HEK293 (cell line): Measurements from ENCODE around the gene PKNOX2.

Experiments
- BCL11A ChIP-seq: fragments of 450-650 bp; formaldehyde crosslinking; IDR thresholded peaks from 2 replicates; pipeline ENCODE4 v1.5.1; 2016; ENCODE audit warnings: low read depth, missing biosample characterization, missing genetic modification characterization
- EGR2 ChIP-seq: fragments of 450-650 bp; formaldehyde crosslinking; IDR thresholded peaks from 2 replicates; pipeline ENCODE4 v1.5.1; 2016; ENCODE audit warnings: low read depth, missing biosample characterization, missing genetic modification characterization
- GFI1B ChIP-seq: fragments of 450-650 bp; formaldehyde crosslinking; IDR thresholded peaks from 2 replicates; pipeline ENCODE4 v1.5.1; 2016; ENCODE audit warnings: missing biosample characterization, missing genetic modification characterization
- MYNN ChIP-seq: fragments of 450-650 bp; formaldehyde crosslinking; IDR thresholded peaks from 2 replicates; pipeline ENCODE4 v1.5.1; 2016; ENCODE audit warnings: missing biosample characterization, missing genetic modification characterization, borderline replicate concordance
- PRDM2 ChIP-seq: fragments of 450-650 bp; formaldehyde crosslinking; IDR thresholded peaks from 2 replicates; pipeline ENCODE4 v1.5.1; 2016; ENCODE audit warnings: missing biosample characterization, missing genetic modification characterization, borderline replicate concordance
- REST ChIP-seq: fragments of 450-650 bp; formaldehyde crosslinking; IDR thresholded peaks from 2 replicates; pipeline ENCODE4 v1.5.1; 2016; ENCODE audit warnings: missing biosample characterization, missing genetic modification characterization
- ZBTB21 ChIP-seq: fragments of 450-650 bp; formaldehyde crosslinking; IDR thresholded peaks from 2 replicates; pipeline ENCODE4 v1.5.1; 2017; ENCODE audit warnings: missing biosample characterization, missing genetic modification characterization
- ZBTB49 ChIP-seq: fragments of 450-650 bp; formaldehyde crosslinking; IDR thresholded peaks from 2 replicates; pipeline ENCODE4 v1.5.1; 2016; ENCODE audit warnings: missing biosample characterization, missing genetic modification characterization, low read depth
- ZNF10 ChIP-seq: fragments of 450-650 bp; formaldehyde crosslinking; IDR thresholded peaks from 2 replicates; pipeline ENCODE4 v1.5.1; 2017; ENCODE audit warnings: missing biosample characterization, missing genetic modification characterization
- ZNF148 ChIP-seq: fragments of 450-650 bp; formaldehyde crosslinking; IDR thresholded peaks from 2 replicates; pipeline ENCODE4 v1.5.0; 2017; ENCODE audit warnings: missing biosample characterization, missing genetic modification characterization, borderline replicate concordance
- ZNF223 ChIP-seq: fragments of 450-650 bp; formaldehyde crosslinking; IDR thresholded peaks from 2 replicates; pipeline ENCODE4 v1.5.1; 2016; ENCODE audit warnings: missing biosample characterization, missing genetic modification characterization
- ZNF394 ChIP-seq: fragments of 450-650 bp; formaldehyde crosslinking; IDR thresholded peaks from 2 replicates; pipeline ENCODE4 v1.5.1; 2016; ENCODE audit warnings: missing biosample characterization, missing genetic modification characterization, mild to moderate bottlenecking, moderate library complexity, borderline replicate concordance
- ZNF423 ChIP-seq: fragments of 450-650 bp; formaldehyde crosslinking; IDR thresholded peaks from 2 replicates; pipeline ENCODE4 v1.5.1; 2016; ENCODE audit warnings: missing biosample characterization, missing genetic modification characterization
- ZNF433 ChIP-seq: fragments of 450-650 bp; formaldehyde crosslinking; IDR thresholded peaks from 2 replicates; pipeline ENCODE4 v1.5.1; 2016; ENCODE audit warnings: missing biosample characterization, missing genetic modification characterization, low read depth
- ZNF449 ChIP-seq: fragments of 450-650 bp; formaldehyde crosslinking; IDR thresholded peaks from 2 replicates; pipeline ENCODE4 v1.5.1; 2017; ENCODE audit warnings: missing biosample characterization, mild to moderate bottlenecking, missing genetic modification characterization, moderate library complexity
- ZNF510 ChIP-seq: fragments of 450-650 bp; formaldehyde crosslinking; IDR thresholded peaks from 2 replicates; pipeline ENCODE4 v1.5.1; 2018; ENCODE audit warnings: mild to moderate bottlenecking, missing genetic modification characterization, missing biosample characterization; ENCODE audit not compliant: insufficient replicate concordance
- ZNF555 ChIP-seq: fragments of 450-650 bp; formaldehyde crosslinking; conservative IDR thresholded peaks from 2 replicates; pipeline ENCODE4 v1.5.1; 2017; ENCODE audit warnings: missing biosample characterization, mild to moderate bottlenecking, missing genetic modification characterization, inconsistent platforms
- ZNF677 ChIP-seq: fragments of 450-650 bp; IDR thresholded peaks from 2 replicates; pipeline ENCODE4 v1.5.0; 2018; ENCODE audit warnings: missing biosample characterization, mild to moderate bottlenecking, missing genetic modification characterization, moderate library complexity
- ZNF704 ChIP-seq: fragments of 450-650 bp; formaldehyde crosslinking; IDR thresholded peaks from 2 replicates; pipeline ENCODE4 v1.5.1; 2016; ENCODE audit warnings: missing biosample characterization, missing genetic modification characterization
- ZSCAN18 ChIP-seq: fragments of 450-650 bp; formaldehyde crosslinking; IDR thresholded peaks from 2 replicates; pipeline ENCODE4 v1.5.1; 2016; ENCODE audit warnings: missing biosample characterization, missing genetic modification characterization

PKNOX2 gene

GRCh38 chr11:125168918-125169456 is 4.4 kb downstream of the PKNOX2 start (continued):
- TF ChIP-seq PRDM2 (tag by site-specific recombination) (no peak), ZNF555 (tag by site-specific recombination) (no peak), REST (no peak), ZNF433 (no peak), EGR2 (tag by site-specific recombination) (no peak), ZNF677 (tag by site-specific recombination) (no peak), ZNF423 (tag by site-specific recombination) (no peak), MYNN (tag by site-specific recombination) (no peak), ZNF148 (tag by site-specific recombination) (no peak), ZNF449 (tag by site-specific recombination) (no peak), BCL11A (tag by site-specific recombination) (no peak), ZNF510 (tag by site-specific recombination) (no peak), ZNF10 (no peak), ZBTB49 (tag by site-specific recombination) (no peak), GFI1B (tag by site-specific recombination) (peak; percentile 78; the same call in 1 of the 2 replicates), ZNF223 (tag by site-specific recombination) (no peak), ZBTB21 (tag by site-specific recombination) (peak; percentile 78; the same call in 1 of the 2 replicates), ZNF704 (tag by site-specific recombination) (no peak), ZSCAN18 (no peak), ZNF394 (tag by site-specific recombination) (peak; percentile 54; the same call in 1 of the 2 replicates)
